Tibial nerve (tissue), 4 donors: ENCODE data around the gene ACOXL. TPM values are rescaled to one million over a fixed set of nuclear protein-coding genes. Genes with fewer than 3 reads are reported as not detected.
A peak's percentile ranks its signal among the peaks of the same experiment; 100 is the strongest.

Source experiments
- DNase-seq, 2 donors: peaks; one replicate each; pipeline ENCODE4 v3.0.0-alpha.2; 2019; ENCODE audit warnings: low spot score in 2 of 2
- H3K27ac ChIP-seq, 4 donors: fragments of 200-600 bp; sonication (generic) in 3 of 4; one replicate each; pipeline ENCODE4 v1.5.1; 2017 to 2019; ENCODE audit warnings: mild to moderate bottlenecking in 1 of 4
- H3K27me3 ChIP-seq, 2 donors: fragments of 200-600 bp; sonication (generic) in 1 of 2; one replicate each; pipeline versions ENCODE4 v1.5.1 to v1.6.0; 2017 to 2019
- H3K36me3 ChIP-seq, 3 donors: fragments of 200-600 bp; sonication (generic); one replicate each; pipeline ENCODE4 v1.5.1; 2018 to 2019
- H3K4me1 ChIP-seq, 4 donors: fragments of 200-600 bp; sonication (generic) in 3 of 4; one replicate each; pipeline ENCODE4 v1.5.1; 2017 to 2019
- H3K4me3 ChIP-seq, 4 donors: fragments of 200-600 bp; sonication (generic) in 3 of 4; one replicate each; pipeline ENCODE4 v1.5.1; 2017 to 2019; ENCODE audit warnings: mild to moderate bottlenecking in 1 of 4, moderate library complexity in 1 of 4
- H3K9me3 ChIP-seq, 4 donors: fragments of 200-600 bp; sonication (generic) in 3 of 4; one replicate each; pipeline ENCODE4 v1.5.1; 2017 to 2019
- CTCF ChIP-seq, 5 experiments: fragments of 200-600 bp in 3 of 5; fragments of 450-650 bp in 2 of 5; sonication (generic) in 3 of 5; IDR thresholded peaks; one replicate each; pipeline ENCODE4 v1.5.1; 2016 to 2019; ENCODE audit warnings: antibody characterized with exemption in 5 of 5, mild to moderate bottlenecking in 3 of 5, moderate library complexity in 2 of 5
- EP300 ChIP-seq, 2 donors: sonication (generic); formaldehyde crosslinking; IDR thresholded peaks; one replicate each; pipeline ENCODE4 v1.6.1; 2017; ENCODE audit warnings: antibody characterized with exemption in 2 of 2, mild to moderate bottlenecking in 1 of 2
- POLR2A ChIP-seq, 2 donors: fragments of 450-650 bp; IDR thresholded peaks; one replicate each; pipeline ENCODE4 v1.6.1; 2017; ENCODE audit warnings: antibody characterized with exemption in 2 of 2, mild to moderate bottlenecking in 2 of 2, moderate library complexity in 2 of 2
- WGBS, 2 donors: methylation state at CpG; one replicate each; pipeline ENCODE4 v1.1.5; 2018; 5-methylcytosine and 5-hydroxymethylcytosine counted together
- total RNA-seq, 4 donors: library from RNA; depleted of rRNA; stranded (reverse); fragments of >200 nt; gene quantifications; one replicate each; pipeline ENCODE4 v1.1.0, GENCODE V29; 2016

ACOXL gene
- total RNA-seq, 4 donors from 2014 or later = 0.30 TPM; not detected in 3

GRCh38 chr2:111145951-111146350 is 413.6 kb downstream of the ACOXL start:
- no peaks in the 10 kb centered on the region for H3K9me3 ChIP-seq
- H3K4me1 ChIP-seq = peaks cover 0 to 19% (median 2%) of the 10 kb centered on the region in 4 donors
- peaks cover 0 to 8% (median 0%) of the 10 kb centered on the region in 3 donors for H3K36me3 ChIP-seq
- no peaks in the 10 kb centered on the region for H3K27me3 ChIP-seq
- H3K4me3 ChIP-seq = no peak overlapping the region
- no peak overlapping the region for H3K27ac ChIP-seq
- no peak for TF ChIP-seq EP300 (IDR thresholded peaks at IDR 0.05)
- no peak for TF ChIP-seq CTCF (IDR thresholded peaks at IDR 0.05)
- no peak for TF ChIP-seq POLR2A (IDR thresholded peaks at IDR 0.05)
- 97 to 99% methylated on average over 2 of the region's 2 CpGs for WGBS, 2 donors
- DNase-seq = no peak

- Histone ChIP-seq H3K36me3 (peaks cover 0 to 25% (median 0%) of the 10 kb centered on the region in 3 donors), H3K4me1 (peaks cover 0 to 19% (median 2%) of the 10 kb centered on the region in 4 donors), H3K4me3 (no peak overlapping the region), H3K27ac (no peak overlapping the region), H3K9me3 (no peaks in the 10 kb centered on the region), H3K27me3 (no peaks in the 10 kb centered on the region)
- no peak for TF ChIP-seq CTCF (IDR thresholded peaks at IDR 0.05)
- TF ChIP-seq EP300 (IDR thresholded peaks at IDR 0.05) = no peak
- TF ChIP-seq POLR2A (IDR thresholded peaks at IDR 0.05) = no peak
- WGBS, 2 donors = 84 to 85% methylated on average over 3 of the region's 3 CpGs
- DNase-seq = no peak
Measured at GRCh38 chr2:111148225-111148873, 416.0 kb downstream of the ACOXL start.

- DNase-seq = no peak
- Histone ChIP-seq H3K27me3 (no peaks in the 10 kb centered on the region), H3K36me3 (peaks cover 0 to 29% (median 0%) of the 10 kb centered on the region in 3 donors), H3K27ac (no peak overlapping the region), H3K9me3 (no peaks in the 10 kb centered on the region), H3K4me1 (peaks cover 0 to 19% (median 2%) of the 10 kb centered on the region in 4 donors), H3K4me3 (no peak overlapping the region)
- 86% methylated on average over 8 of the region's 8 CpGs for WGBS, 2 donors
- TF ChIP-seq EP300 (IDR thresholded peaks at IDR 0.05) = peak in 1 of 2 donors; percentile 34
- no peak for TF ChIP-seq CTCF (IDR thresholded peaks at IDR 0.05)
- TF ChIP-seq POLR2A (IDR thresholded peaks at IDR 0.05) = no peak
Measured at GRCh38 chr2:111148925-111149324, 416.6 kb downstream of the ACOXL start.

GRCh38 chr2:111149882-111150455 is 417.6 kb downstream of the ACOXL start:
- WGBS, 2 donors = 66 to 72% methylated on average over 7 of the region's 7 CpGs
- DNase-seq = no peak
- peaks cover 0 to 29% (median 0%) of the 10 kb centered on the region in 3 donors for H3K36me3 ChIP-seq
- H3K27me3 ChIP-seq = no peaks in the 10 kb centered on the region
- no peak overlapping the region for H3K27ac ChIP-seq
- H3K4me1 ChIP-seq = peaks cover 0 to 22% (median 2%) of the 10 kb centered on the region in 4 donors
- TF ChIP-seq POLR2A (IDR thresholded peaks at IDR 0.05) (no peak), EP300 (IDR thresholded peaks at IDR 0.05) (no peak), CTCF (IDR thresholded peaks at IDR 0.05) (no peak)
- no peak overlapping the region for H3K4me3 ChIP-seq
- H3K9me3 ChIP-seq = no peaks in the 10 kb centered on the region

GRCh38 chr2:111154758-111155157 is 422.4 kb downstream of the ACOXL start:
- peaks cover 0 to 22% (median 0%) of the 10 kb centered on the region in 4 donors for H3K4me1 ChIP-seq
- peaks cover 0 to 29% (median 0%) of the 10 kb centered on the region in 3 donors for H3K36me3 ChIP-seq
- H3K27ac ChIP-seq = no peak overlapping the region
- DNase-seq = no peak
- whole genome bisulfite sequencing, 2 donors = 99% methylated on average over 6 of the region's 6 CpGs
- H3K27me3 ChIP-seq = no peaks in the 10 kb centered on the region
- H3K4me3 ChIP-seq = no peak overlapping the region
- H3K9me3 ChIP-seq = no peaks in the 10 kb centered on the region
- no peak for TF ChIP-seq CTCF (IDR thresholded peaks at IDR 0.05)
- TF ChIP-seq POLR2A (IDR thresholded peaks at IDR 0.05) = no peak
- no peak for TF ChIP-seq EP300 (IDR thresholded peaks at IDR 0.05)
